ENCODE measurements around the gene HOXB4.

HOXB4 gene

DNA sequence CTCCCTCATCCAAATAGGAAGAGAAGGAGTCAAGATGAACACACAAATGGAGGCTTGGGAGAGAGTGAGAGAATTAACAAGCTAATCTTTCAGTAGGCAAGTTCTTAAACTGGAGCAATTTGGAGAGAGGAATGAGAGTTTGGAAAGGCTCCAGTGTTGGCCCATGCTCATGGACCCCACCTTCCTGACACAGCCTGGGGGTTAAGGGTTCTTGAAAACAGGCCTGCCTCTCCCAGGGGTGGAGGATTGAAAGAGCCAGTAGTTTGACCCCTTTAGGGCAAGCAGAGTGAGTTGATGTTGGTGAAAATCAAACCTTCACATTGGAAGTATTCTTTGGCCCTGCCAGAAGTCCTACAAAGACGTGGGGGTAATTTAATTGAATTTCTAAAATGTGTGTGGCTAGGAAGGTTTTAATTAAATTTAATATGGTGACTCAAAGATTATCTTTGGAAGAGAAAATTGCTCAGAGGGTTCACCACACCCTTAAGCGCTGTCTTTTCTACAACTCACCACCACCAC lies 6.1 kb upstream of the HOXB4 start:
- H3K36me3 ChIP-seq (ENCODE audit: control insufficient read depth in 2 of 2, insufficient read depth in 2 of 2, low read length in 2 of 2) = no peaks in the 10 kb centered on the region
- H3K4me3 ChIP-seq (ENCODE audit: low read length in 2 of 2) = peak overlapping the region in 1 of 2 donors; percentile 55
- no peak overlapping the region for H3K27ac ChIP-seq (ENCODE audit: low read length)
- H3K4me1 ChIP-seq (ENCODE audit: control insufficient read depth, insufficient read depth, low read length) = peaks cover 56% of the 10 kb centered on the region
- H3K9ac ChIP-seq (ENCODE audit: low read length in 2 of 2) = no peak overlapping the region
- H3K27me3 ChIP-seq (ENCODE audit: control insufficient read depth in 1 of 2, insufficient read depth in 2 of 2, low read length in 2 of 2) = peaks cover 0 to 51% of the 10 kb centered on the region in 2 donors
- H3K9me3 ChIP-seq (ENCODE audit: control insufficient read depth in 2 of 2, low read length in 2 of 2) = no peaks in the 10 kb centered on the region

DNA sequence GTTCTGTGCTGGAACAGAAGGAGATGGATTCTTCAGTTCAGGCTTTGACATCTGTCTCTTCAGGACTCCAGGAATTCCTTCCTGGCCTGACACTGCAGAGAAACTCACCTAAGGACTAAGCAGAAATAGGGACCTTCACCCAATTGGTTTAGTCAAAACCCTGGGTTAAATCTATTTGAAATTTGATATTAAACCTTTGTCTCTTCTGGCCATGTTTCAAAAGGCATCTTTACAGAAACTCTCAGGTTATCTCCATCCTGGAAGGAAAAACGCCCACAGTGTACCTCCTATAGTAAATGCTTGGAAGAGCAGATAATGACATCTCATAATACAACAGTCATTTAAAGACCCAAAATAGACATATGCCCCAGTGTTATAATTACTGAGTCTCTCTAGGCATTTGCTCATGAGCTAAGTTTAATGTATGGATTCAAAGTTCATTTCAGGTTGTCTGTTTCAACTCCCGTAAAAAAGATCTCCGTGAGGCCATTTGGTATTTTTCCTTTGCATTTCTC lies 5.6 kb upstream of the HOXB4 start:
- peaks cover 0 to 52% of the 10 kb centered on the region in 2 donors for H3K27me3 ChIP-seq (ENCODE audit: control insufficient read depth in 1 of 2, insufficient read depth in 2 of 2, low read length in 2 of 2)
- H3K9me3 ChIP-seq (ENCODE audit: control insufficient read depth in 2 of 2, low read length in 2 of 2) = no peaks in the 10 kb centered on the region
- H3K4me1 ChIP-seq (ENCODE audit: control insufficient read depth, insufficient read depth, low read length) = peaks cover 58% of the 10 kb centered on the region
- no peak overlapping the region for H3K9ac ChIP-seq (ENCODE audit: low read length in 2 of 2)
- H3K27ac ChIP-seq (ENCODE audit: low read length) = peak overlapping the region; percentile 92
- H3K4me3 ChIP-seq (ENCODE audit: low read length in 2 of 2) = no peak overlapping the region
- H3K36me3 ChIP-seq (ENCODE audit: control insufficient read depth in 2 of 2, insufficient read depth in 2 of 2, low read length in 2 of 2) = no peaks in the 10 kb centered on the region

DNA sequence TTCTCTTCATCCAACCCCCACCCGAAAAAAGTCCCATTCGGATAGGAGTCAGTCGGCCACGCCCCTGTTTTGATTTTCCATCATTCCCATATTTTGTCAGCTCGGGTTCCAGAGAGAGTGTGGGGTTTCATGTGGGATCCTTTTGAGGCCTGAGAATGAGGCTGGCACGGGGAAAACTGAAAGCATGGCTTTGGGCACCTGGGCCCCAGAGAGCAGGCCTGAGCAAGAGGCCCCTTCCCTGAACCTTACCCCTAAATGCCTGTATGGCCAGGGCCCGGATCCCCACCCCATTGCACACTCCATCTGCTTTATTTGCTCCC lies 4.6 kb upstream of the HOXB4 start:
- H3K9ac ChIP-seq (ENCODE audit: low read length in 2 of 2) = peak overlapping the region; percentile 74 to 94
- peaks cover 64% of the 10 kb centered on the region for H3K4me1 ChIP-seq (ENCODE audit: control insufficient read depth, insufficient read depth, low read length)
- no peaks in the 10 kb centered on the region for H3K9me3 ChIP-seq (ENCODE audit: control insufficient read depth in 2 of 2, low read length in 2 of 2)
- peak overlapping the region; percentile 92 for H3K27ac ChIP-seq (ENCODE audit: low read length)
- no peaks in the 10 kb centered on the region for H3K36me3 ChIP-seq (ENCODE audit: control insufficient read depth in 2 of 2, insufficient read depth in 2 of 2, low read length in 2 of 2)
- H3K4me3 ChIP-seq (ENCODE audit: low read length in 2 of 2) = peak overlapping the region; percentile 50 to 84
- peaks cover 0 to 48% of the 10 kb centered on the region in 2 donors for H3K27me3 ChIP-seq (ENCODE audit: control insufficient read depth in 1 of 2, insufficient read depth in 2 of 2, low read length in 2 of 2)

DNA sequence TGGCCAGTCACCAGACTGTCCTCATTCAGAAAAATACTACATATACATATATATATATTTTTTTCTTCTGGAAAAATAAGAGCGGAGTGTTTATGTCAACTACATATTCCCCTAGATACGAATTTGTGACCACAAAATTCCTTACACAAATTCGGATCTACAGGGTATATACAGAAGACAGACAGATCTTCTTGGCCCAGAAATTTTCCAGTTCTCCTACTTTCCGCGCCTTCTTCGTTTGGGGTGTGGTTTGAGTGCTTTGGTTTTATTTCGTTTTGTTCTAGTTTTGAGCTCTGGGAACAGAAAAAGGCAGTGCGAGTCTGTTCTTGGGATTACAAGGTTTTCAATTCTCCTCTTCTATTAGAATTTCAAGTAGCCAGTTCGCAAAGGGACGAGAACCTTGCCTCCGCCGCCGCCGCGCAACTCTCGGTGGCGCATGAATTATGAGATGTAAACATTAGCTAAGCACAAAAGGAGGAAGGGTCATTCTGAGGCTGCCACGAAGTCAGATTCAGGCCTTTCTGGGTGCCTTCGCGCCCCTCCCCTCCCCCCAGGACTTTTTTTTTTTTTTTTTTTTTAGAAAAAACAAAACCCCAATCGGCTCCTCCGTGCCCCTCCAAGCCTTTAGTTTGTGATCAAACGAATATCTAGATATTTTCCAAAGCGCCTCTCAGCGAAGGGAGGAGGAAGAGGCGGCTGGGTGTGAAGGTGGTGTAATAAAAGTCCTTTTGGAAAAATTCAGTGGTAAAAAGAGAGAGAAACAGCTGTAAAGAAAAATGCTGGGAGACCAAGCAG lies 1.8 kb upstream of the HOXB4 start:
- Histone ChIP-seq H3K9me3 (ENCODE audit: control insufficient read depth in 2 of 2, low read length in 2 of 2) (no peaks in the 10 kb centered on the region), H3K27me3 (ENCODE audit: control insufficient read depth in 1 of 2, insufficient read depth in 2 of 2, low read length in 2 of 2) (peaks cover 0 to 65% of the 10 kb centered on the region in 2 donors), H3K36me3 (ENCODE audit: control insufficient read depth in 2 of 2, insufficient read depth in 2 of 2, low read length in 2 of 2) (no peaks in the 10 kb centered on the region), H3K4me1 (ENCODE audit: control insufficient read depth, insufficient read depth, low read length) (peaks cover 57% of the 10 kb centered on the region), H3K4me3 (ENCODE audit: low read length in 2 of 2) (peak overlapping the region in 1 of 2 donors; percentile 84), H3K9ac (ENCODE audit: low read length in 2 of 2) (peak overlapping the region; percentile 38 to 94), H3K27ac (ENCODE audit: low read length) (peak overlapping the region; percentile 92)

DNA sequence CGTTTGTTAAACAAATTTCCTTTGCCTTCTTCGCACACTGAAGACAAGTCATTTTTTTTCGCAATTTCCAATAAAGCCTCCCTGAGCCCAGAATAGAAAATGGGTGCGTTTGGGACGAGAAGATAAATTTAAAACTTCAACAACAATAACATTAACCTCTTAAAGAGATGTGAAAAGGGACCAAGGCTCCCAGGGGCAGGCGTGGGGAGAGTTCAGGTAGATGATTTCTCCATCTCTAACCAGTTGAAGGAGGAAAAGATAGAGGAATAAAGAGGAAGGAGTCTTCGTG lies 1.3 kb upstream of the HOXB4 start:
- Histone ChIP-seq H3K27me3 (ENCODE audit: control insufficient read depth in 1 of 2, insufficient read depth in 2 of 2, low read length in 2 of 2) (peaks cover 0 to 67% of the 10 kb centered on the region in 2 donors), H3K9me3 (ENCODE audit: control insufficient read depth in 2 of 2, low read length in 2 of 2) (no peaks in the 10 kb centered on the region), H3K36me3 (ENCODE audit: control insufficient read depth in 2 of 2, insufficient read depth in 2 of 2, low read length in 2 of 2) (no peaks in the 10 kb centered on the region), H3K4me1 (ENCODE audit: control insufficient read depth, insufficient read depth, low read length) (peaks cover 58% of the 10 kb centered on the region), H3K27ac (ENCODE audit: low read length) (peak overlapping the region; percentile 77), H3K4me3 (ENCODE audit: low read length in 2 of 2) (peak overlapping the region; percentile 59 to 83), H3K9ac (ENCODE audit: low read length in 2 of 2) (peak overlapping the region; percentile 51 to 62)

DNA sequence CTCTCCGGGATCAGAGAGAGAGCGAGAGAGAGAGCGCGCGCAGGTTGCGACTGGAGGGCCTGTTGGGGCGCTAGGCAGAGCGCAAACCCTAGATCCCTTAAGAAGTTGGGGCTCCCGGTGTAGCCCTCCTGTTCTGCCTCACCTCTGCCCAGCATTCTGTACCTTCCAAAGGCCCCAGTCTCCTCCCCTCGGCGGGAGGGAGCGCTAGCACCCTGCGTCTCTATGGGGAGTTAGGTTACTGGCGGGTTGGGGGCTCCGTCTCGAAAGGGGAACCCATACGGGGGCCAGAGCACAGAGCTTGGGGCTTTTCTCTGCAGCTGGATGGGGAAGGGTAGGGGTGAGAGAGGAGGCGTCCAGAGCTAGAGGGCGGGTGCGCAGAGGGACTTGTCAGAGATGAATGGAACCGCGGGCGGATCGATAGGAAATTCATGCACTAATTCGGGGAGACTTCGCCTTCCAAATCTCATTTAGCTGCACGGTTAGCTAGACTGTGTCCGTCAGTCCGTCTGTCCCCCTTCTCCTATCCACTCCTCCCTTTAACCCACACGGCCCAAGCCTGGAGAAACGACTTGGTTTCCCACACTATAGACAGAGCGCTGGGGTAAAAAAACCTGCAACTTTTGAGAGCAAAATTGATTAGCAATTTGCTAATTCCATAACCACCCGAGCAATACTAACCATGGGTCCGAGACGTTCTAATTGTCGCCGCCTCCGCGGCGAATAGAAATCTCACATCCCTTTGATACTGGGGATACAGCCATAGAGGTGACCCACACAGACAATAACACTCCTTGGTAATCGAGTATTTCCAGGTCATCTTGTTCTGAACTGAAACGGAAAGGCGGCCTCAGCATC lies 693 bp upstream of the HOXB4 start:
- H3K4me3 ChIP-seq (ENCODE audit: low read length in 2 of 2) = peak overlapping the region; percentile 59 to 83
- H3K9ac ChIP-seq (ENCODE audit: low read length in 2 of 2) = peak overlapping the region; percentile 62 to 84
- H3K4me1 ChIP-seq (ENCODE audit: control insufficient read depth, insufficient read depth, low read length) = peaks cover 60% of the 10 kb centered on the region
- no peaks in the 10 kb centered on the region for H3K36me3 ChIP-seq (ENCODE audit: control insufficient read depth in 2 of 2, insufficient read depth in 2 of 2, low read length in 2 of 2)
- H3K27ac ChIP-seq (ENCODE audit: low read length) = peak overlapping the region; percentile 77
- H3K27me3 ChIP-seq (ENCODE audit: control insufficient read depth in 1 of 2, insufficient read depth in 2 of 2, low read length in 2 of 2) = peaks cover 0 to 68% of the 10 kb centered on the region in 2 donors
- H3K9me3 ChIP-seq (ENCODE audit: control insufficient read depth in 2 of 2, low read length in 2 of 2) = no peaks in the 10 kb centered on the region

DNA sequence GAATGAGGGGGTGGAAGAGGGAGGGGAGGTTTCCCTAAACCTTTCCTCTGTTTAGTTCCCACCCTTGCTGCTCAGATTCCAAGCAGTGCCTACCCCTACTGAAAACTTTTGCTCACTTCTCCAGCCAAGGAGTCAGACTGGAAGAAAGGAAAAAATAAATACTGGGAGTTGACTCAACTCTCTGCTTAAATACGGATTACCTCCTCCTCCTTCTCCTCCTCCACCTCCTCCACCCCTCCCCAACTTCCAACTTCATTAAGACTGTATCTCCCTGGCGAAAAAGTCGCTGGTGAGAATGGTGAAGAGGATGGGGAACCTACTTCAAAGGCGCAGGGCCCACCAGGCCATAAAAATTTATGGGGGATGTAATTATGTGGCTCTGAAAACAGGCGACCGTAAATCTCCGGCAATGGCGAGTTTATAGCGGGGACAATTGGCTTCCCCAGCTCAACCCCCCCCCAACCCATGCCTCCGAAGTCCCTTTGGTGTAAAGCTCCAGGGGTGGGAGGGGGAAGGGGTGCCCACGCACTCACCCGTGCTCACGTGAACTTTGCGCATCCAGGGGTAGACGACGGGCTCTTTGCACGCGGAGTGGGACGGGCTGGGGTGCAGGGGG lies 712 bp downstream of the HOXB4 start:
- Histone ChIP-seq H3K9me3 (ENCODE audit: control insufficient read depth in 2 of 2, low read length in 2 of 2) (no peaks in the 10 kb centered on the region), H3K36me3 (ENCODE audit: control insufficient read depth in 2 of 2, insufficient read depth in 2 of 2, low read length in 2 of 2) (no peaks in the 10 kb centered on the region), H3K27ac (ENCODE audit: low read length) (peak overlapping the region; percentile 89), H3K9ac (ENCODE audit: low read length in 2 of 2) (peak overlapping the region; percentile 47 to 80), H3K27me3 (ENCODE audit: control insufficient read depth in 1 of 2, insufficient read depth in 2 of 2, low read length in 2 of 2) (peaks cover 0 to 62% of the 10 kb centered on the region in 2 donors), H3K4me1 (ENCODE audit: control insufficient read depth, insufficient read depth, low read length) (peaks cover 54% of the 10 kb centered on the region), H3K4me3 (ENCODE audit: low read length in 2 of 2) (peak overlapping the region; percentile 42 to 83)

DNA sequence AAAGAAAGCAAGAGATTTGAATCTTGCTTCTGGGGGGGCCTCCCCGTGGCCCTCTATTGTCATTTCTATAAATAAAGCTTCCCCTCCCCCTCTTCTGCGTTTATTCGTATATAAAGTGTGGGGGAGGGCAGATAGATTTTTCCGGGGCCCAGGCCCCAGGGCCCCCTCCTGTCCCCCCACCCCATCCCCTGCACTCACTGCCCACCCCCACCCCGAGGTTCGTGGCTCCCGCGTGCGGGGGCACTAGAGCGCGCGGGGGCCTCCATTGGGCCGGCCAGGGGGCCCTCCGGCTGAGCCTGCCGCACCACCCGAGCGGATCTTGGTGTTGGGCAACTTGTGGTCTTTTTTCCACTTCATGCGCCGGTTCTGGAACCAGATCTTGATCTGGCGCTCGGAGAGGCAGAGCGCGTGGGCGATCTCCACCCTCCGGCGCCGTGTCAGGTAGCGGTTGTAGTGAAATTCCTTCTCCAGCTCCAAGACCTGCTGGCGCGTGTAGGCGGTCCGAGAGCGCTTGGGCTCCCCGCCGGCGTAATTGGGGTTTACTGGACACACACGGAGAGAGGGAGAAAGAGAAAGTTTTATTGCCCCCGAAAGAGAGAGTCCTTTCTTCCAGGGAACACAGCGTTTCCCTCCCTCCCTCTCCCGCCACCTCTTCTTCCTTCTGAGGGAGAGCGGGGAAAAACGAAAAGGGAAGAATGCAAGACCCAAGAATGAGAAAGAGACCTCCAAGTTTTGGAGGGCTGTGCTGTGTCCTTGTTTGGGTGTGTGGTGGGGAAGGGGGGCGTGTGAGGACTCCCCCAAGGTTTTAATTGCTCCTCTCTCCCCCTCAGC lies 1.5 kb downstream of the HOXB4 start:
- peak overlapping the region; percentile 42 to 83 for H3K4me3 ChIP-seq (ENCODE audit: low read length in 2 of 2)
- H3K36me3 ChIP-seq (ENCODE audit: control insufficient read depth in 2 of 2, insufficient read depth in 2 of 2, low read length in 2 of 2) = no peaks in the 10 kb centered on the region
- H3K9ac ChIP-seq (ENCODE audit: low read length in 2 of 2) = peak overlapping the region; percentile 47 to 80
- no peaks in the 10 kb centered on the region for H3K9me3 ChIP-seq (ENCODE audit: control insufficient read depth in 2 of 2, low read length in 2 of 2)
- peaks cover 61% of the 10 kb centered on the region for H3K4me1 ChIP-seq (ENCODE audit: control insufficient read depth, insufficient read depth, low read length)
- peaks cover 0 to 56% of the 10 kb centered on the region in 2 donors for H3K27me3 ChIP-seq (ENCODE audit: control insufficient read depth in 1 of 2, insufficient read depth in 2 of 2, low read length in 2 of 2)
- H3K27ac ChIP-seq (ENCODE audit: low read length) = peak overlapping the region; percentile 89

DNA sequence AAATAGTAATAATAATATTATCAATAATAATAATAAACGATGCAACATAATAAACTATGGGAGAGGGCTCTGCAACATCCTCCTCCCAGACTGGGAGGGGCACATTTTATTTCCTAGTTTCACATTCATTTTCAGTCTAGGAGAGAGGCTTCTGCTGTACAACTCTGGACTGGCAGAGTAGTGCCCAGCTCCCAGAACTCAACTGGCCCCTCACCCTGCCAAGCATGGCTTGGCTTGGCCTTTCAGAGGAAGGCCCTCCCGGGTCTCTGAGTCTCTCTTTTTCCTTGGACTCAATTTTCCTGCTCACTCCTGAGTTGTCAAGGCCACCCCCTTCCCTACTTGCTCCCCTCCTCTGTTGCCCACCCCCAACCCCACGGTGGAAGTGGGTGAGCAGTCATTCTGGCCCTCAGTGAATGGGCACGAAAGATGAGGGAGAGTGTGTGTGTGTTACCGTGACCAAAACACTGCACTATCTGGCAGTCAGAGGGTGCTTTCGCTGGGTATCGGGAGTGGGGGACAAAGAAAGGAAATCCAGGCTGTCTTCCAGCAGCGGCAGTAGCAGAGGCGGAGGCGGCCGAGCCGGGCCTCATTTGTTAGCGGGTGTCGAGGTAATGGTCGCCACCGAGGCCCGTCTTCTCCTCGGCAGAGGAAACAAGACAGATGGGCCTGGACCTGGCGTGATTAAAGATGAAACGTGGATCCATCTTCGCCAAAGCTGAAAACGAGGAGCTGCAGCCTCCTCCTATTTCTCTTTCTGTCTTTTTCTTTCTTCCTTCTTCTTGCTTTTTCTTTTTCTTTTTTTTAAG lies 2.3 kb downstream of the HOXB4 start:
- Histone ChIP-seq H3K27ac (ENCODE audit: low read length) (peak overlapping the region; percentile 89), H3K4me1 (ENCODE audit: control insufficient read depth, insufficient read depth, low read length) (peaks cover 61% of the 10 kb centered on the region)

More for the DNA sequence above, 2.3 kb downstream of the HOXB4 start:
- H3K36me3 ChIP-seq (ENCODE audit: control insufficient read depth in 2 of 2, insufficient read depth in 2 of 2, low read length in 2 of 2) = no peaks in the 10 kb centered on the region
- H3K4me3 ChIP-seq (ENCODE audit: low read length in 2 of 2) = peak overlapping the region; percentile 37 to 75
- peak overlapping the region; percentile 46 to 55 for H3K9ac ChIP-seq (ENCODE audit: low read length in 2 of 2)
- H3K27me3 ChIP-seq (ENCODE audit: control insufficient read depth in 1 of 2, insufficient read depth in 2 of 2, low read length in 2 of 2) = peaks cover 0 to 48% of the 10 kb centered on the region in 2 donors
- no peaks in the 10 kb centered on the region for H3K9me3 ChIP-seq (ENCODE audit: control insufficient read depth in 2 of 2, low read length in 2 of 2)

All from stomach smooth muscle (tissue), 2 donors.